CD1c-positive myeloid dendritic cell (primary cell): ENCODE data around the gene EPHA1.
A peak's percentile ranks its signal among the peaks of the same experiment; 100 is the strongest.

Experiments
- DNase-seq: peaks from one replicate; pipeline ENCODE4 v3.0.0-alpha.2; 2016; ENCODE audit errors: extremely low spot score

EPHA1 gene

GRCh38 chr7:143408686-143409561 lies at the start of gene EPHA1:
TSS of gene EPHA1 (minus strand) at chr7:143408856. CDS start at chr7:143408805, 51 bp downstream.
- peak; percentile 32 for DNase-seq

GRCh38 chr7:143458263-143458662 lies 49.6 kb upstream of the EPHA1 start:
- peak; percentile 61 for DNase-seq

GRCh38 chr7:143456992-143457793 lies 48.5 kb upstream of the EPHA1 start:
- DNase-seq: no peak

- DNase-seq: no peak
Measured at GRCh38 chr7:143455942-143456341, 47.3 kb upstream of the EPHA1 start.

GRCh38 chr7:143455491-143455890 lies 46.8 kb upstream of the EPHA1 start:
- DNase-seq: no peak

GRCh38 chr7:143454091-143454680 lies 45.5 kb upstream of the EPHA1 start:
- DNase-seq: no peak

GRCh38 chr7:143452495-143452894 lies 43.8 kb upstream of the EPHA1 start:
- DNase-seq: peak; percentile 46

GRCh38 chr7:143451746-143452145 lies 43.1 kb upstream of the EPHA1 start:
- DNase-seq: no peak

- no peak for DNase-seq
Measured at GRCh38 chr7:143451122-143451521, 42.5 kb upstream of the EPHA1 start.

GRCh38 chr7:143449793-143450192 lies 41.1 kb upstream of the EPHA1 start:
- no peak for DNase-seq

- no peak for DNase-seq
Measured at GRCh38 chr7:143448429-143448828, 39.8 kb upstream of the EPHA1 start.

GRCh38 chr7:143447466-143447865 lies 38.8 kb upstream of the EPHA1 start:
- no peak for DNase-seq

- no peak for DNase-seq
Measured at GRCh38 chr7:143444785-143445184, 36.1 kb upstream of the EPHA1 start.

GRCh38 chr7:143444063-143444782 lies 35.6 kb upstream of the EPHA1 start:
- no peak for DNase-seq

GRCh38 chr7:143443153-143443552 lies 34.5 kb upstream of the EPHA1 start, which contains the start of gene TAS2R60:
TSS of gene TAS2R60 (plus strand) at chr7:143443453. CDS start at chr7:143443453, 0 bp downstream.
- DNase-seq: no peak

GRCh38 chr7:143439866-143440265 lies 31.2 kb upstream of the EPHA1 start:
- no peak for DNase-seq

GRCh38 chr7:143437578-143437977 lies 28.9 kb upstream of the EPHA1 start:
- DNase-seq: no peak

GRCh38 chr7:143436325-143436946 lies 27.8 kb upstream of the EPHA1 start:
- DNase-seq: no peak

- no peak for DNase-seq
Measured at GRCh38 chr7:143435266-143435665, 26.6 kb upstream of the EPHA1 start.

GRCh38 chr7:143434660-143435059 lies 26.0 kb upstream of the EPHA1 start:
- no peak for DNase-seq

- DNase-seq: no peak
Measured at GRCh38 chr7:143433759-143434158, 25.1 kb upstream of the EPHA1 start.
